GM04503 (cell line): ENCODE results near the gene NDUFB10.
A peak's percentile ranks its signal among the peaks of the same experiment; 100 is the strongest.
"Not testable (repeated sequence)": the region's sequence is repeated elsewhere in the genome, so short reads cannot be mapped to it uniquely, and the experiment has no call there.

Source experiments
- DNase-seq: peaks from one replicate; pipeline ENCODE4 v3.0.0-alpha.2; 2012; ENCODE audit warnings: low read depth

Gene NDUFB10

DNA sequence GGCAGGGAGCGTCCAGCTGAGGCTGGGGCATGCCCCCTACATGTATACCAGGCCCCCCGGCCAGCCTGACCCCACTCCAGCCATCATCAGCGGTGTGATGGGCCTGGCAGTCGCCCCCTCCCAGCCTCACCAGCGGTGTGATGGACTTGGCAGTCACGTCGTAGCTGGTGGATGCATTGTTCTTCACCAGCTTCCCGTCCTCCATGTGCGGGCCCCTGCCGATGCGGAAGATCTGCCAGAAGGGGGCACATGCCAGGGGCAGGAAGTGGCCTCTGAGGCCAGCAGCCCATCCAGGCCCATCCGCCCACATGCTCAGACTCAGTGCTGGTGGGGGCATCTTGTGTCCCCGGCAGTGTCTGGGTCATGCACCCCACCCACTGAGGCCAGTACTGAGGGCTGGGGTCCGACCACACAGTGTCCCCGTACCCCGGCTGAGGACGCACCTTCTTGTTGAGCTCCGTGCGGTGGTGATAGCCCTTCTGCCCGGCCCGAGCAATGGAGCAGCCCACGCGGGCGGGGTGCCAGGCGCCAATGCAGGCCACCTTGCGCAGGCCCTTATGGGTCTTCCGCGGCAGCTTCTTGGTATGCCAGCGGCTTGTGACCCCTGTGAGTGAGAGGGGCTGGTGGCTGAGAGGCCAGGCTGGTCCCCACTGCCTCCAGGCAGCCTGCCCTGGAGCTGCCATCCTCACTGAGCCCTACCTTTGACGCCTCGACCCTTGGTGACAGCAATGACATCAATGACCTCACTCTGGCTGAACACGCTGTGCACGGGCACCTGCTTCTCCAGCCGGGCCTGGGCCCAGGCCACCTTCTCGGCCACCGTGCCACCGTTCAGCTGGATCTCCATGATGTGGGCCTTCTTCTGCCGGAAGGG, 12.6 kb upstream of the NDUFB10 start:
- no peak for DNase-seq

DNA sequence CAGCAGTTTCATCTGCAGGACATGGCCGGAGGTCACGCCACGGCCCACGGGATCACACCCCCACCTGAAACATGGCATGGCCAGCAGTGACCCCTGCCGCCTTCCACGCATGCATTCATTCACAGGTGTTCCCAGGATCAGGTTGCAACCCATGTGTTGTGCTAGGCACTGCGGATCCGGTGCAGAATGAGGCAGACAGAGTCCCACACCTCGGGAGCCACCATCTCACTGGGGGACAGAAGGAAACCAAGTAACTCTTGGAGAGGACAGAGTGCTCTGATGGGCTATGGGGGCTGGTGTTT, 12.0 kb upstream of the NDUFB10 start:
- no peak for DNase-seq

DNA sequence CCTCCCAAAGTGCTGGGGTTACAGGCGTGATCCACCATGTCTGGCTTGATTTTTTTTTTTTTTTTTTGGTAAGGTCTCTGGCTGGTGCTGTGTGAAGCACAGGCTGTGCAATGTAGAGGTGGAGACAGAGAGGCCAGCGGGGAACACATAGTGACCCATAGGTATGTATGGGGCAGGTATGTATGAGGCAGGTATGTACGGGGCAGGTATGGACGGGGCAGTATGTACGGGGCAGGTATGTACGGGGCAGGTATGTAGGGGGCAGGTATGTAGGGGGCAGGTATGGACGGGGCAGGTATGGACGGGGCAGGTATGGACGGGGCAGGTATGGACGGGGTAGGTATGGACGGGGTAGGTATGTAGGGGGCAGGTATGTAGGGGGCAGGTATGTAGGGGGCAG, 9.8 kb upstream of the NDUFB10 start:
- no peak for DNase-seq

- DNase-seq: no peak
Measured at GRCh38 chr16:1950047-1950446, 9.3 kb upstream of the NDUFB10 start.

DNA sequence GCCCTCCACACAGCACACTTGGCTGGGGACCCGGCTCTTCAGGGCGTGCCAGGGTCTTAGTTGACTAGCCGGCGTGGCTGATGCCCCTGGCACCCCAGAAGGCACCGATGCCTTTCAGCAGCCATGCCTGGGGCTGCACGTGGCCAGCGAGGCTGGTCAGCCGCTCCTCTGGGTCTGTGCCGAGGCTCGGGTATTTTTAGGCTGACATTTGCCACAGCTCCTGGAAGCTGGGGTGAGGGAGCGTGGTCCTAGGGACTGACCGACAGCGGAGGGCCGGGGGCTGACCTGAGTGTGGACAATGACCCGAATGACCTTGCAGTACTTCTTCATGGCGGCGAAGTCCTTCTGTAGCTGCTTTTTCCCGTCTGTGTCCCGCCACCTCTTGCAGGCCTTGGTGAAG, 8.8 kb upstream of the NDUFB10 start:
- no peak for DNase-seq

DNA sequence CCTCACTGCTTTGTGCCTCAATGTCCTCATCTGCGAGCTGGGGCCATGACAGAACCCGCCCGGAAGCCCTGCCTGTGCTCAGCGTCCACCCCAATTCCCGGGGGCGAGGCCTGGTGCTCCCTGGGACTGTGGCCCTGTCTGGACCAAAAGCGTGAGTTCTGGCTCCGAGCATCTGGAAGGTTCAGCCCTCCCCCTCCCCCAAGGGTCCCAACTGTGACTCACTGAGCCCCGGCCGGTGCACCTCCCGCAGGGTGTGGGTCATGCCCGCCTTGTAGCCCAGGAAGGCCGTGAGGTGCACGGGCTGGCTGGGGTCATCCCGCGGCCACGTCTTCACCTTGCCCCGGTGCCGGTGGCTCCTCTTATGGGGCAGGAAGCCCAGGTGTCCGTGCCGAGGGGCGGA, 5.6 kb upstream of the NDUFB10 start:
- DNase-seq: no peak

DNA sequence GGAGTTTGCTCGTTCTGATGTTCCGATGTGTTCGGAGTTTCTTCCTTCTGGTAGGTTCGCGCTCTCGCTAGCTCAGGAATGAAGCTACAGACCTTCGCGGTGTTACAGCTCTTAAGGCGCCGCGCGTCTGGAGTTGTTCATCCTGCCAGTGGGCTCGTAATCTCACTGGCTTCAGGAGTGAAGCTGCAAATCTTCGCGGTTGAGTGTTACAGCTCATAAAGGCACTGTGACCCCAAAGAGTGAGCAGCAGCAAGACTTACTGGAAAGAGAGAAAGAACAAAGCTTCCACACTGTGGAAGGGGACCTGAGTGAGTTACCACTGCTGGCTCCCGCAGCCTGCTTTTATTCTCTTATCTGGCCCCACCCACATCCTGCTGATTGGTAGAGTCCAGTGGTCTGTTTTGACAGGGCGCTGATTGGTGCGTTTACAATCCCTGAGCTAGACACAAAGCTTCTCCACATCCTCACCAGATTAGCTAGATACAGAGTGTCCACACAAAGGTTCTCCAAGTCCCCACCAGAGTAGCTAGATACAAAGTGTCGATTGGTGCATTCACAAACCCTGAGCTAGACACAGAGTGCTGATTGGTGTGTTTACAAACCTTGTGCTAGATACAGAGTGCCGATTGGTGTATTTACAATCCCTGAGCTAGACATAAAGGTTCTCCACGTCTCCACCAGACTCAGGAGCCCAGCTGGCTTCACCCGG, 1.8 kb upstream of the NDUFB10 start:
- DNase-seq: not testable (repeated sequence)

DNA sequence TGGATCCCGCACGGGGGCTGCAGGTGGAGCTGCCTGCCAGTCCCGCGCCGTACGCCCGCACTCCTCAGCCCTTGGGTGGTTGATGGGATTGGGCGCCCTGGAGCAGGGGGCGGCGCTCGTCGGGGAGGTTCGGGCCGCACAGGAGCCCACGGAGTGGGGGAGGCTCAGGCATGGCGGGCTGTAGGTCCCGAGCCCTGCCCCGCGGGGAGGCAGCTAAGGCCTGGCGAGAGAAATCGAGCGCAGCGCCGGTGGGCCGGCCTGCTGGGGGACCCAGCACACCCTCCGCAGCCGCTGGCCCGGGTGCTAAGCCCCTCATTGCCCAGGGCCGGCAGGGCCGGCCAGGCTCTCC, 1.2 kb upstream of the NDUFB10 start:
- not testable (repeated sequence) for DNase-seq

GRCh38 chr16:1958715-1959268, 546 bp upstream of the NDUFB10 start:
- DNase-seq: no peak

DNA sequence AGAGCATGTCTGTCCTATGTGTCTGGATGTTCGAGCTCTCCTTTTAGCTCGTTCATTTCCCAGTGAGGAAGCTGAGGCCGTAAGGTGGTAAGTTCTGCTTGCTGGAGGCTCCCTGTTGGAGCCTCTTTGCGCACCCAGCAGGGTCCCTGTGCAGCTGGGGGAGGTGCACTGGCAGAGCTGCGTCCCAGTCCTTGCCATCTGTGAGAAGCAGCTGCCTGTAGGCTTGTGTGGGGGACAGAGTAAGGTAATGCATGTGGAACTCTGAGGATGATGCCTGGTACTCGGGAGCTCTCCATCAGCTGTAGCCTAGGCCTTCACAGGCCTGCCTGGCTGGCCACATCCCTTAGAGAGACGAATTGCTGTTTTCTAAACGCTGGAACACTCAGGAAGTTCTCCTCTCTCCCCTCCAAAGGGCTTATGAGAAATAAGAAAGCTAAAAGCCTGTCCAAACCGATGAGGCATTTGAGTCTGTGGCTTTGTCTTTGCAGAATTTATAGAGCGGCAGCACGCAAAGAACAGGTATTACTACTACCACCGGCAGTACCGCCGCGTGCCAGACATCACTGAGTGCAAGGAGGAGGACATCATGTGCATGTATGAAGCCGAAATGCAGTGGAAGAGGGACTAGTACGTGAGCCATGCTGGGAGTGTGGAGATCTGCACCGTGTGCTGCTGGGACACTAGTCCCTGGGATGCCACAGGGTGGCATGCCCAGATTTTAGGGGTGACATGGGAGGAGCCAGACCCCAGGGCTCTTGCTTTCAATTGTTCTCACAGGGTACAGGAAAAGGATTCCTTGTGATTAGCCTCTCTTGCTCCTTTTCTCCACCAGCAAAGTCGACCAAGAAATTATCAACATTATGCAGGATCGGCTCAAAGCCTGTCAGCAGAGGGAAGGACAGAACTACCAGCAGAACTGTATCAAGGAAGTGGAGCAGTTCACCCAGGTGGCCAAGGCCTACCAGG, 1.6 kb downstream of the NDUFB10 start:
- no peak for DNase-seq

DNA sequence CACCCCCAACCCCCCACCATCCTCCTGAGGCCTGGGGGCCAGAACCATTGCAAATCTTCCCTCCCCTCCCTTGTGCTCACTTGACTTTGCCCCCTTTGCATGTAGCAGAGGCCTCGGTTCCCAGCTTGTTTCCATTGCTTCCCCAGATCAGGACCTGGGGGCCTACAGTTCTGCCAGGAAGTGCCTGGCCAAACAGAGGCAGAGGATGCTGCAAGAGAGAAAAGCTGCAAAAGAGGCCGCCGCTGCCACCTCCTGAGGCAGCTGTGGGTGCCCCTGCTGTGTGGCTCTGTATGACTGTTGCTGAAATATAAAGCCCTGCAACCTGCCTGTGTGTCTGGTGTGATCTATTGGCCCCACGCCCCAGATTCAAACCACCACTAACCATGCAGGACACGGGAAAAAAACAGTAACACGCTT, 2.3 kb downstream of the NDUFB10 start:
- DNase-seq: no peak

DNA sequence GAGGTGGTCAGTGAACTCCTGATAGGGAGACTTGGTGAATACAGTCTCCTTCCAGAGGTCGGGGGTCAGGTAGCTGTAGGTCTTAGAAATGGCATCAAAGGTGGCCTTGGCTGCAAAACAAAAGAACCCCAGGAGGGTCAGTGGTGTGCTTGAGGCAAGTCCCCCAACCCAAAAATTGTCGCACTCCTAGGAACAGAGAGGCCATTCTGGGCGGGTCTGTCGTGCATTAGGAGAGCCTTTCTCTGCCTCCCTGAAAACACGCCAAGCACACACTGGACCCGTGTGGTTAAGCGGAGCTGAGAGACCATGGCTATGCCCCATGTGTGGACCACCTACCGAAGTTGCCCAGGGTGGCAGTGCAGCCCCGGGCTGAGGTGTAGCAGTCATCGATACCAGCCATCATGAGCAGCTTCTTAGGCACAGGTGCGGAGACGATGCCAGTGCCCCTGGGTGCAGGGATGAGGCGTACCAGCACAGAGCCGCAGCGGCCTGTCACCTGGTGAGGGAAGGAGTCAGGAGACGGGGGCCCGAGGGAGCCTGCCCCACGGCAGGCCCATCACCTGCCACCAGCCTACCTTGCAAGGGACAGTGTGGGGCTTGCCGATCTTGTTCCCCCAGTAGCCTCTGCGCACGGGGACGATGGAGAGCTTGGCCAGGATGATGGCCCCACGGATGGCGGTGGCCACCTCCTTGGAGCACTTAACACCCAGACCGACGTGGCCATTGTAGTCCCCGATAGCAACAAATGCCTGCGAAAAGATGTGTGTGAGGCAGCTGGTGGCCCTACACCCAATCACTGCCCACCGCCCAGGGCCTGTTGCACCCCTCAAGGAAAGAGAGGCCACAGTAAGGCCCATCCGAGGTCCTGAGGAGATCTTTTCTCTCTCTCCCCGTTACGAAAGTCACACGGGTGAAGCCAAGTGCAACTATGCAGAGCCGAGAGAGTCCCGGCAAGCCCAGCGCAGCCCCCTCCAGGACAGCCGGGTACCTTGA, 3.1 kb downstream of the NDUFB10 start:
- not testable (repeated sequence) for DNase-seq

GRCh38 chr16:1963806-1964505, 4.6 kb downstream of the NDUFB10 start:
- DNase-seq: no peak

- peak; percentile 84 for DNase-seq
Measured at GRCh38 chr16:1964506-1965395, 5.4 kb downstream of the NDUFB10 start, which contains the start of gene RPS2. TSS of gene RPS2 (minus strand) at chr16:1964826. CDS start at chr16:1964625, 201 bp downstream.

DNA sequence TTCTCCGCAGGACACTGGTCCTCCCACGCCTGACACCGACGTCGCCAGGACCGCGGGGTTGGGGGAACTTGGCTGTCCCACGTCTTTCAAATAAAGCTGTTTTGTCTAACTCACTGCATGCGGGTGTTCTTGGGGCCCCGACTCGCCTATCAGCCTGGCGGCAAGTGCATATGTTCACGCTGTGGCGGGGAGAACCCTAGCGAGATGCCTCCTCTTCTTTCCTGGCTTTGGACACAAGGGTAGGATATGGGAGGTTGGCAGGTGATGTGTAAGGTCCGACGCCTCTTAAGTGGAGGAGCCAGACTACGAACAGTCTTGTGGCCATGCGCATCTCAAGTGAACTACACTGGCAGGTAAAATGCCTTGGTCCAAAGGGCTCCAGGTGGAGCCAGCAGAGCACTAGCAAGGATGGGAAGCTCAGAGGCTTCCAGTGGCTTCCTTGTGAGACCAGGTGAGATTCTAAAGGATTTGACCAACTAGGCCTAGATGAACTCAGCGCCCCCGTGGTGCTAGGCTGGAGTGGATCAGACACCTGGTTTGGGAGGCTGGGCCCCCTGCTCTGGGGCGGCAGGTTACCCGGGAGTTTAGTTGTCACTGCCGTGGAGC, 6.2 kb downstream of the NDUFB10 start:
- no peak for DNase-seq

GRCh38 chr16:1966460-1966859, 7.1 kb downstream of the NDUFB10 start, which contains the start of gene RNF151:
TSS of gene RNF151 (plus strand) at chr16:1966856. CDS start at chr16:1966882, 26 bp downstream.
- DNase-seq: no peak

GRCh38 chr16:1968146-1968953, 9.0 kb downstream of the NDUFB10 start:
- no peak for DNase-seq
